Muscle layer of colon (tissue), 2 donors: Measurements from ENCODE around the gene RHEB.
"Not testable (repeated sequence)": the region's sequence is repeated elsewhere in the genome, so short reads cannot be mapped to it uniquely, and the experiment has no call there.

Source experiments
- H3K27ac ChIP-seq: one replicate; pipeline ENCODE4 v1.7.0; 2013; ENCODE audit warnings: low read depth, mild to moderate bottlenecking, low read length, moderate library complexity
- H3K27me3 ChIP-seq, 2 donors: one replicate each; pipeline ENCODE4 v1.7.0; 2013; ENCODE audit warnings: low read length in 2 of 2, mild to moderate bottlenecking in 2 of 2; ENCODE audit not compliant: insufficient read depth in 2 of 2, control insufficient read depth in 1 of 2
- H3K36me3 ChIP-seq: one replicate; pipeline ENCODE4 v1.7.0; 2013; ENCODE audit warnings: mild to moderate bottlenecking, low read length; ENCODE audit not compliant: insufficient read depth
- H3K4me1 ChIP-seq: one replicate; pipeline ENCODE4 v1.7.0; 2013; ENCODE audit warnings: mild to moderate bottlenecking, low read length; ENCODE audit not compliant: insufficient read depth
- H3K4me3 ChIP-seq, 2 donors: one replicate each; pipeline ENCODE4 v1.7.0; 2013; ENCODE audit warnings: low read length in 2 of 2, low read depth in 1 of 2, mild to moderate bottlenecking in 1 of 2, moderate library complexity in 1 of 2
- H3K9ac ChIP-seq: one replicate; pipeline ENCODE4 v1.7.0; 2013; ENCODE audit warnings: low read length
- H3K9me3 ChIP-seq: one replicate; pipeline ENCODE4 v1.7.0; 2013; ENCODE audit warnings: mild to moderate bottlenecking, low read length
- donor health status: abdominal sarcoma.
- donor health status: Adenocarcinoma of cecum.

The RHEB gene

GRCh38 chr7:151549644-151550043, 29.9 kb upstream of the RHEB start:
- H3K4me1 ChIP-seq = peaks cover 16% of the 10 kb centered on the region
- H3K27ac ChIP-seq = no peak overlapping the region
- no peak overlapping the region for H3K9ac ChIP-seq
- no peak overlapping the region for H3K4me3 ChIP-seq
- no peaks in the 10 kb centered on the region for H3K27me3 ChIP-seq
- H3K36me3 ChIP-seq = no peaks in the 10 kb centered on the region
- H3K9me3 ChIP-seq = no peaks in the 10 kb centered on the region

GRCh38 chr7:151549083-151549482, 29.4 kb upstream of the RHEB start:
- Histone ChIP-seq H3K4me3 (no peak overlapping the region), H3K27me3 (no peaks in the 10 kb centered on the region), H3K27ac (no peak overlapping the region), H3K9ac (no peak overlapping the region), H3K36me3 (no peaks in the 10 kb centered on the region), H3K4me1 (peaks cover 16% of the 10 kb centered on the region), H3K9me3 (no peaks in the 10 kb centered on the region)

DNA sequence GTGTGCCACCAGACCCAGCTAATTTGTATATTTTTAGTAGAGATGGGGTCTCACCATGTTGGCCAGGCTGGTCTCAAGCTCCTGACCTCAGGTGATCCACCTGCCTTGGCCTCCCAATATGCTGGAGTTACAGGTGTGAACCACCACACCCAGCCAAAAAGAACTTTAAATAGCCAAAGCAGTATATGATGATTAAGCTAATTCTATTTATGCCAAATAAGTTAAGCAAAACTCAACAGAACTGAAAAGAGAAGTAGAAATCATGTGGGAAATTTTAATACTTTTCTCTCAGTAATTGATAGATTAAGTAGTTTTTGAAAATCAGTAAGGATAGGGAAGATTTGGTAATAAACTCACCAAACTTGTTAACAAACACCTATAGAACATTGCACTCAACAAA, 24.5 kb upstream of the RHEB start:
- H3K27ac ChIP-seq = no peak overlapping the region
- no peak overlapping the region for H3K4me3 ChIP-seq
- H3K27me3 ChIP-seq = no peaks in the 10 kb centered on the region
- no peaks in the 10 kb centered on the region for H3K36me3 ChIP-seq
- H3K9me3 ChIP-seq = no peaks in the 10 kb centered on the region
- no peak overlapping the region for H3K9ac ChIP-seq
- peaks cover 8% of the 10 kb centered on the region for H3K4me1 ChIP-seq

GRCh38 chr7:151542606-151543130, 23.0 kb upstream of the RHEB start:
- no peak overlapping the region for H3K9ac ChIP-seq
- peaks cover 23% of the 10 kb centered on the region for H3K4me1 ChIP-seq
- no peaks in the 10 kb centered on the region for H3K36me3 ChIP-seq
- no peak overlapping the region for H3K4me3 ChIP-seq
- H3K9me3 ChIP-seq = no peaks in the 10 kb centered on the region
- H3K27me3 ChIP-seq = no peaks in the 10 kb centered on the region
- no peak overlapping the region for H3K27ac ChIP-seq

DNA sequence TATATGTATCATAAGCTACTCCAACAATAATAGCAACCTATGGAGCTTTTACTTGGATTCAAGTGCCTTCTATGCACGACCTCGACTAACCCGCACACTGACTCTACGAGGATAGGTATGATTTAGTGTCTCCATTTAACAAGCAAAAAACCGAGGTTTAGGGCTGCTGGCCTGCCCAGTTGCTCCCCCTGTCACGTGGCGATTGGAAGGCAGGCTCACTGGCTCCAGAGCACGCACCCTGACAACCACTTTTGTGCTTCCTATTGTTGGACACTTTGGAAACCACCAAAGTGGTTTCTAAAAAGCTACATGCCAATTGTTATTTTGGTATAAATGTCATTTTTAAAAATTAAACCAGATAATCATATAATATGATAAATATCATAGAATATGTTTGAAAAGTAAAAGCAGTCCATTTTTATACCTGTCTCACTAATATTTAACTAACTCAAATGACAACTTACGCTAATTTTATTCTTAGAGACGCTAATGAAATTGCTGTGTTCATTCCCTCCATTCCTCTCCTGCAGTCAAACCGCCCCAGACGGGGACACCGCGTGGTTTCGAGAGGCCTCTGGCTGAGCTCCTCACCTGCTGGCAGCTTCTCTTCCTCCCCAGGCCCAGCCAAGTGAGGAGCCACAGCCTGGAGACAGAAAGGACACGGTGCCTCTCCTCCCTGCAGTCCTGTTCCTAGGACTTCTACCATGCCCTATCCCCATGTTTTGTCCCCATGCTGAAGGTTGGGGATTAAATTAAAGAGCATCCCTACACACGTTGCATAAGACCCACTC, 22.2 kb upstream of the RHEB start:
- Histone ChIP-seq H3K9ac (no peak overlapping the region), H3K36me3 (no peaks in the 10 kb centered on the region), H3K27me3 (no peaks in the 10 kb centered on the region), H3K4me1 (peaks cover 27% of the 10 kb centered on the region), H3K9me3 (no peaks in the 10 kb centered on the region), H3K27ac (no peak overlapping the region), H3K4me3 (no peak overlapping the region)

- Histone ChIP-seq H3K4me3 (no peak overlapping the region), H3K36me3 (no peaks in the 10 kb centered on the region), H3K4me1 (peaks cover 27% of the 10 kb centered on the region), H3K27me3 (no peaks in the 10 kb centered on the region), H3K27ac (peak overlapping the region; percentile 19), H3K9me3 (no peaks in the 10 kb centered on the region), H3K9ac (no peak overlapping the region)
Observed at GRCh38 chr7:151540146-151540545, 20.5 kb upstream of the RHEB start.

DNA sequence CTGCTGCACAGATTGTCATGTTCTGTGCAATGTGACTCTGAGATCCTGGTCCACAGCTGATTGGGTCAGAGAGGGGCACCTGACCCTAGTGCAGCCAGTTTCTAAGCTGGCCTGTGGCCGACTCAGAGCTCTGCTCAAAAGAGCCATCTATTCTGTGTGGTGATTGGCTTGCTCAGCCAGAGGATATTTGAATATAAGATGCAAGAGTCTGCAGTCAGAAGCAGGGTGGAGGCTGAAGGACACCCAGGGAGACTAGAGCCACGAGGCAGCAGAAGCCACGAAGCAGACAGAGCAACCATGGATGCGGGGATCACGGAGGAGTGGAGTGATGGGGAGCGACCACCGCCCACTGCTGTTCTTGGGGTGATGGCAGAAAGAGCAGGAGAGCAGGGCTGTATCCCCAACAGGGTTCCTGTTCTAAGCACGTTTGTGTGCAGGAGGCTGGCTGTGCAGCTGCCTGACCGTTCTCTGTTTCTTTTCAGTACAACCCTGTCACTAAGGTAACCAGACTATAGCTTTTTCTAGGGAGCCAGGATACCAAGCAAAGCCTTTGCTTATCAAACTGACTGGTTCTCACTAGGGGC, 19.5 kb upstream of the RHEB start:
- Histone ChIP-seq H3K36me3 (no peaks in the 10 kb centered on the region), H3K9me3 (no peaks in the 10 kb centered on the region), H3K4me3 (no peak overlapping the region), H3K27ac (peak overlapping the region; percentile 53), H3K27me3 (no peaks in the 10 kb centered on the region), H3K4me1 (peaks cover 27% of the 10 kb centered on the region), H3K9ac (no peak overlapping the region)

DNA sequence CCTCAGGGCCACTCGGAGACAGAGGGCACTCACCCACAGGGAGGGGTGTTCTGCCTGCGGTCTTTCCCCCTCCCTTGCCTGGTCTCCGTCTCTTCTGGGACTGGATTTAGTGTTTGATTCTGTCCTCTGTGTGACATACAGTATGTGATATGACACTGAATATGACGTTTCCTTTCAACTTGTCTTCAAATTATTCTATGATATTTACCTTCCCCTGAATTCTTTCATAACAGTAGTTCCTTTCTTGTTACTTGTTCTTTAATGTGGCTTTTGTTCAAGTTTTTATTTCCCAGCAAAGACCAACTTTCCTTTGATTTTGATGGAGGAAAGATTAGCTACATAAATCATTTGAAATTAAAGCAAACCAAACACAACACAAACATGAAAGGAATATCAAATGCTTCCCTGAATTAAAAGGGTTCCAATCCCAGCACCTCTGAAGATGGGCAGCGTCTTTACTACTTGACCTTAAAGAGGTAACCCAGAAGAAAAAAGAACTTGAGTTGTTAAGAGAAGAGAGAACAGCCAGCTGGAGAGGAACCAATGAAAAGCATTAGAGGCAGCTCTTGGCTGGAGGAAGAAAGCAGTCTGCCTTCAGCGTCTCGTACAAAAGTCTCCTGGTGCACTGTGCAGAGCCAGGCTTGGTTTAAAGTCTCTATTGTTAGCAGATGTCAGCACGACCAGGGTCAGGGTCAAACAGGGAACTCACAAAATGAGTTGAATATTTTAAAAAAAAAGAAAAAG, 18.3 kb upstream of the RHEB start:
- Histone ChIP-seq H3K4me1 (peaks cover 27% of the 10 kb centered on the region), H3K36me3 (no peaks in the 10 kb centered on the region), H3K27ac (peak overlapping the region; percentile 59), H3K4me3 (no peak overlapping the region), H3K27me3 (no peaks in the 10 kb centered on the region), H3K9ac (no peak overlapping the region), H3K9me3 (no peaks in the 10 kb centered on the region)

DNA sequence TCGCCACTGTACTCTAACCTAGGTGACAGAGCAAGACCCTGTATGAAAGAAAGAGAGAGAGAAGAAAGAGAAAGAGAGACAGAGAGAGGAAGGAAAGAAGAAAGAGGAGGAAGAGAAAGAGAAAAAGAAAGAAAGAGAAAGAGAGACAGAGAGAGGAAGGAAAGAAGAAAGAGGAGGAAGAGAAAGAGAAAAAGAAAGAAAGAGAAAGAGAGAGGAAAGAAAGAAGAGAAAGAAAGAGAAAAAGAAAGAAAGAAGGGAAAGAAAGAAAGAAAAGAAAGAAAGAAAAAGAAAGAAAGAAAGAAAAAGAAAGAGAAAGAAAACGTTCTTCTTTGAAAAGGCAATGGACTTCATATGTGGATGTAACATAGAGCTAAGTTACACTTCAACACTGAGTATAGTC, 16.5 kb upstream of the RHEB start:
- H3K4me1 ChIP-seq = peaks cover 27% of the 10 kb centered on the region
- not testable (repeated sequence) for H3K9ac ChIP-seq, H3K27me3 ChIP-seq, H3K9me3 ChIP-seq, H3K4me3 ChIP-seq, H3K27ac ChIP-seq, H3K36me3 ChIP-seq

DNA sequence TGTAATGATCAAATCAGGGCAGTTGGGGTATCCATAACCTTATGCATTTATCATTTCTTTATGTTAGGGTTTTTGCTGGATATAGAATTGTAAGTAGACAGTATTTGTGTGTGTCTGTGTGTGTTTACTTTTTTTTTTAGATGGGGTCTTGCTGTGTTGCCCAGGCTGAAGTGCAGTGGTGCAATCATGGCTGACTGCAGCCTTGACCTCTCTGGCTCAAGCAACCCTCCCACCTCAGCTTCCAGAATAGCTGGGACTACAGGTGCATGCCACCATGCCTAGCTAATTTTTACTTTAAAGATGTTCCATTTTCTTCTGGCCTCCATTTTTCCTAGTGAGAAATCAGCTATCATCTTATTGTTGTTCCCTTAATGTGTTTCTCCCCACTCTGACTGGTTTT, 10.1 kb upstream of the RHEB start:
- Histone ChIP-seq H3K9ac (no peak overlapping the region), H3K36me3 (no peaks in the 10 kb centered on the region), H3K27ac (no peak overlapping the region), H3K4me1 (no peaks in the 10 kb centered on the region), H3K9me3 (no peaks in the 10 kb centered on the region), H3K27me3 (no peaks in the 10 kb centered on the region), H3K4me3 (no peak overlapping the region)

- Histone ChIP-seq H3K9ac (no peak overlapping the region), H3K9me3 (no peaks in the 10 kb centered on the region), H3K27ac (no peak overlapping the region), H3K4me3 (no peak overlapping the region), H3K27me3 (no peaks in the 10 kb centered on the region), H3K36me3 (no peaks in the 10 kb centered on the region), H3K4me1 (no peaks in the 10 kb centered on the region)
Observed at GRCh38 chr7:151524845-151525244, 5.2 kb upstream of the RHEB start.
